Upper lobe of left lung (tissue), 4 donors: Measurements from ENCODE around the gene GRK3.

Source experiments
- EP300 ChIP-seq, 4 donors: sonication (generic); formaldehyde crosslinking; IDR thresholded peaks; one replicate each; pipeline ENCODE4 v1.5.1; 2017; ENCODE audit warnings: antibody characterized with exemption in 4 of 4, control low read depth in 2 of 4
- POLR2A ChIP-seq, 4 donors: fragments of 450-650 bp; IDR thresholded peaks; one replicate each; pipeline ENCODE4 v1.5.1; 2016 to 2017; ENCODE audit warnings: antibody characterized with exemption in 4 of 4, mild to moderate bottlenecking in 2 of 4
- POLR2AphosphoS5 ChIP-seq, 2 donors: sonication (generic); formaldehyde crosslinking; IDR thresholded peaks; one replicate each; pipeline ENCODE4 v1.5.1; 2017; ENCODE audit warnings: antibody characterized with exemption in 2 of 2
- TF ChIP-seq, protein P1 (sequence below), 6 experiments: fragments of 450-650 bp in 4 of 6; fragments of 200-600 bp in 2 of 6; sonication (generic) in 2 of 6; IDR thresholded peaks; one replicate each; pipeline ENCODE4 v1.5.1; 2016 to 2019; ENCODE audit warnings: antibody characterized with exemption in 6 of 6

DNA sequence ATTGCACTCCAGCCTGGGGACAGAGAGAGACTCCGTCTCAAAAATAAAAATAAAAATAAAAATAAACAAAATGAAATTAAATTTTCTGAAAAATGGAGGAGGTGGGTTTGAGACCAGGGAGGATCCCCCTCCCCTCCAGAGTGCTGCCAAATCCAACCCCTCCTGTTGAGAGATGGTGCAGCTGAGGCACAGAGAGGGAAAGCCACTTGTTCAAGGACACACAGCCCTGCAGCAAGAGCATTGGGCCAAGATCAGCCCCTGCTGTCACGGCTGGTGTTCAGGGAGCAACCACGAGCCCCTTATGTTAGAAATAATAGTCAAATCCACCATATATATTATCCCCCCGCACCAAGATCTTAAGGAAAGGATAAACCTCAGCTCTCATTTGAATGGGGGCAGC is 180.2 kb downstream of the GRK3 start:
- TF ChIP-seq, protein P1, sequence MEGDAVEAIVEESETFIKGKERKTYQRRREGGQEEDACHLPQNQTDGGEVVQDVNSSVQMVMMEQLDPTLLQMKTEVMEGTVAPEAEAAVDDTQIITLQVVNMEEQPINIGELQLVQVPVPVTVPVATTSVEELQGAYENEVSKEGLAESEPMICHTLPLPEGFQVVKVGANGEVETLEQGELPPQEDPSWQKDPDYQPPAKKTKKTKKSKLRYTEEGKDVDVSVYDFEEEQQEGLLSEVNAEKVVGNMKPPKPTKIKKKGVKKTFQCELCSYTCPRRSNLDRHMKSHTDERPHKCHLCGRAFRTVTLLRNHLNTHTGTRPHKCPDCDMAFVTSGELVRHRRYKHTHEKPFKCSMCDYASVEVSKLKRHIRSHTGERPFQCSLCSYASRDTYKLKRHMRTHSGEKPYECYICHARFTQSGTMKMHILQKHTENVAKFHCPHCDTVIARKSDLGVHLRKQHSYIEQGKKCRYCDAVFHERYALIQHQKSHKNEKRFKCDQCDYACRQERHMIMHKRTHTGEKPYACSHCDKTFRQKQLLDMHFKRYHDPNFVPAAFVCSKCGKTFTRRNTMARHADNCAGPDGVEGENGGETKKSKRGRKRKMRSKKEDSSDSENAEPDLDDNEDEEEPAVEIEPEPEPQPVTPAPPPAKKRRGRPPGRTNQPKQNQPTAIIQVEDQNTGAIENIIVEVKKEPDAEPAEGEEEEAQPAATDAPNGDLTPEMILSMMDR (IDR thresholded peaks at IDR 0.05): no peak
- no peak for TF ChIP-seq POLR2AphosphoS5 (IDR thresholded peaks at IDR 0.05)
- no peak for TF ChIP-seq POLR2A (IDR thresholded peaks at IDR 0.05)
- TF ChIP-seq EP300 (IDR thresholded peaks at IDR 0.05): no peak
